Measurements from ENCODE around the gene UBE3C. TPM values are rescaled to one million over a fixed set of nuclear protein-coding genes. Genes with fewer than 3 reads are reported as not detected.

Gene UBE3C
- total and polyA plus RNA-seq, 4 donors, result 12.7 to 91.8 (median 46.1) TPM

- WGBS, 2 donors, result 71 to 72% methylated on average over 15 of the region's 15 CpGs
- ATAC-seq (ENCODE audit: insufficient read depth, low FRiP score), result no peak
- no peak overlapping the region for H3K27ac ChIP-seq (ENCODE audit: low read depth in 1 of 2, low read length in 1 of 2)
- peaks cover 0 to 2% (median 0%) of the 10 kb centered on the region in 4 donors for H3K9me3 ChIP-seq (ENCODE audit: control insufficient read depth in 4 of 4, insufficient read depth in 3 of 4, low read length in 3 of 4)
- peak; percentile 24 to 51 (median 42) for DNase-seq
- H3K4me1 ChIP-seq (ENCODE audit: control insufficient read depth in 5 of 5, insufficient read depth in 5 of 5, low read length in 5 of 5), result peaks cover 0 to 10% (median 5%) of the 10 kb centered on the region in 5 donors
- no peak overlapping the region for H3K4me3 ChIP-seq
- no peak overlapping the region for H3K9ac ChIP-seq (ENCODE audit: insufficient read depth in 1 of 2, low read length in 2 of 2)
- H3K36me3 ChIP-seq (ENCODE audit: control insufficient read depth in 4 of 4, insufficient read depth in 4 of 4, low read length in 4 of 4), result peaks cover 0 to 6% (median 4%) of the 10 kb centered on the region in 4 donors
- no peaks in the 10 kb centered on the region for H3K27me3 ChIP-seq (ENCODE audit: control insufficient read depth in 3 of 3, insufficient read depth in 3 of 3, low read length in 2 of 3)
- TF ChIP-seq CTCF (IDR thresholded peaks at IDR 0.05; ENCODE audit: control extremely low read depth, extremely low read depth), result no peak
These were observed 12.2 kb downstream of the UBE3C start for GRCh38 chr7:157150882-157151281.

- ATAC-seq (ENCODE audit: insufficient read depth, low FRiP score) (no peak), DNase-seq (no peak)
- WGBS, 2 donors, result 95% methylated on average over 5 of the region's 5 CpGs
- Histone ChIP-seq H3K4me3 (no peak overlapping the region), H3K9me3 (ENCODE audit: control insufficient read depth in 4 of 4, insufficient read depth in 3 of 4, low read length in 3 of 4) (peaks cover 0 to 2% (median 0%) of the 10 kb centered on the region in 4 donors), H3K27ac (ENCODE audit: low read depth in 1 of 2, low read length in 1 of 2) (no peak overlapping the region), H3K9ac (ENCODE audit: insufficient read depth in 1 of 2, low read length in 2 of 2) (no peak overlapping the region), H3K36me3 (ENCODE audit: control insufficient read depth in 4 of 4, insufficient read depth in 4 of 4, low read length in 4 of 4) (peaks cover 0 to 5% (median 2%) of the 10 kb centered on the region in 4 donors), H3K4me1 (ENCODE audit: control insufficient read depth in 5 of 5, insufficient read depth in 5 of 5, low read length in 5 of 5) (peaks cover 0 to 10% (median 5%) of the 10 kb centered on the region in 5 donors), H3K27me3 (ENCODE audit: control insufficient read depth in 3 of 3, insufficient read depth in 3 of 3, low read length in 2 of 3) (no peaks in the 10 kb centered on the region)
- no peak for TF ChIP-seq CTCF (IDR thresholded peaks at IDR 0.05; ENCODE audit: control extremely low read depth, extremely low read depth)
These were observed 13.1 kb downstream of the UBE3C start for GRCh38 chr7:157151626-157152339.

GRCh38 chr7:157152391-157152937, 13.7 kb downstream of the UBE3C start:
- Histone ChIP-seq H3K27me3 (ENCODE audit: control insufficient read depth in 3 of 3, insufficient read depth in 3 of 3, low read length in 2 of 3) (no peaks in the 10 kb centered on the region), H3K9ac (ENCODE audit: insufficient read depth in 1 of 2, low read length in 2 of 2) (no peak overlapping the region), H3K27ac (ENCODE audit: low read depth in 1 of 2, low read length in 1 of 2) (no peak overlapping the region), H3K9me3 (ENCODE audit: control insufficient read depth in 4 of 4, insufficient read depth in 3 of 4, low read length in 3 of 4) (peaks cover 0 to under 1% (median 0%) of the 10 kb centered on the region in 4 donors), H3K36me3 (ENCODE audit: control insufficient read depth in 4 of 4, insufficient read depth in 4 of 4, low read length in 4 of 4) (peaks cover 0 to 5% (median under 1%) of the 10 kb centered on the region in 4 donors), H3K4me1 (ENCODE audit: control insufficient read depth in 5 of 5, insufficient read depth in 5 of 5, low read length in 5 of 5) (peaks cover 0 to 10% (median 5%) of the 10 kb centered on the region in 5 donors), H3K4me3 (no peak overlapping the region)
- no peak for TF ChIP-seq CTCF (IDR thresholded peaks at IDR 0.05; ENCODE audit: control extremely low read depth, extremely low read depth)
- ATAC-seq (ENCODE audit: insufficient read depth, low FRiP score) (no peak), DNase-seq (no peak)
- WGBS, 2 donors, result 87 to 88% methylated on average over 9 of the region's 9 CpGs

Data from lung (tissue), 12 donors.